Neutrophil (primary cell): ENCODE measurements around the gene TBC1D24.

Experiments
- H3K27ac ChIP-seq: fragments of 200-600 bp; sonication (generic); 2 replicates; pipeline ENCODE4 v1.5.1; 2016; ENCODE audit warnings: mild to moderate bottlenecking, moderate library complexity
- H3K27me3 ChIP-seq: fragments of 200-600 bp; sonication (generic); 2 replicates; pipeline ENCODE4 v1.6.0; 2016; ENCODE audit warnings: mild to moderate bottlenecking
- H3K36me3 ChIP-seq: fragments of 200-600 bp; sonication (generic); 2 replicates; pipeline ENCODE4 v1.5.1; 2017
- H3K4me1 ChIP-seq, 2 experiments: fragments of 200-600 bp in 1 of 2; sonication (generic) in 1 of 2; 1 replicate in 1 of 2; 2 replicates in 1 of 2; pipeline versions ENCODE4 v1.5.1 to v1.6.1; 2013 to 2016; ENCODE audit warnings: low read depth in 1 of 2, low read length in 1 of 2, mild to moderate bottlenecking in 1 of 2, moderate library complexity in 1 of 2; ENCODE audit not compliant: control insufficient read depth in 1 of 2, insufficient read depth in 1 of 2
- H3K4me3 ChIP-seq, 2 experiments: fragments of 200-600 bp in 1 of 2; sonication (generic) in 1 of 2; 1 replicate in 1 of 2; 2 replicates in 1 of 2; pipeline ENCODE4 v1.5.1; 2013 to 2016; ENCODE audit warnings: low read depth in 1 of 2, low read length in 1 of 2, mild to moderate bottlenecking in 1 of 2, moderate library complexity in 1 of 2
- H3K9me3 ChIP-seq: fragments of 200-600 bp; sonication (generic); 2 replicates; pipeline ENCODE4 v1.5.1; 2016
- TF ChIP-seq, protein P1 (sequence below): fragments of 200-600 bp; sonication (generic); IDR thresholded peaks from 2 replicates; pipeline ENCODE4 v1.5.1; 2016; ENCODE audit warnings: antibody characterized with exemption

Gene TBC1D24

DNA sequence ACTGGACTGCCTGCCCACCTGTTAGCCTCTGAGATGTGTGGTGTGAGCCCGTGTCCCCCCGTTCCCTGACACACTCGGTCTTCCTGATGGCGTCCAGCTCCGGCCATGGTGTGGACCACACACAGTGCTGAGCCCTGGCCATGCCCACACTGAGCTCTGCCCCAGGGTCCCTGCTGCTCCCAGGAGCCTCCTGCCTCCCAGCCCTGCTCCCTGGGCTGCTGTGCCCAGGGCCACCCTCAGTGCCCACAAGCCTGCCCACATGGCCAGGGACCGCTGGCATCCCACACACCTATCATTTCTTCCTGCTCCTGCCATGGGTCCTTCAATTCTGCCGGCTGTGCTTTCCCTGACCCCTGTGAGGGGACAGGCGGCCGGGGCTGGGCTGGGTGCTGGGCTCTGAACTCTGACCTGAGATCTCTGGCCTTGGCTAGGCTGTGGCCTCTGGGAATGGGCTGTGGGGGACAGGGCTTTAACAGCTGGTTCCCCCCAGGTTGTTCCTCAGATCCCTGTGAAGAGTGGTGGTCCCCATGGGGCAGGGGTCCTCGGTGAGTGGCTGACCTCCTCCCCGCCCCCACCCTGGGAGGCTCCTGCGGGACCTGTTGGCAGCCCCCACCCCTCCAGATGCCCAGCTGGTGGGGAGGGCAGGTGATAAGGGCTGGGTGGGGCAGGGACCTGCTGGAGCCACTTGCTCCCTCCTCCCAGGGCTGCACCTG is 52.3 kb downstream of the TBC1D24 start:
- Histone ChIP-seq H3K4me3 (no peak overlapping the region), H3K4me1 (peaks cover 56 to 64% of the 10 kb centered on the region in 2 experiments), H3K9me3 (no peaks in the 10 kb centered on the region), H3K27ac (peak overlapping the region; percentile 91), H3K27me3 (no peaks in the 10 kb centered on the region), H3K36me3 (peaks cover 55% of the 10 kb centered on the region)
- TF ChIP-seq, protein P1, sequence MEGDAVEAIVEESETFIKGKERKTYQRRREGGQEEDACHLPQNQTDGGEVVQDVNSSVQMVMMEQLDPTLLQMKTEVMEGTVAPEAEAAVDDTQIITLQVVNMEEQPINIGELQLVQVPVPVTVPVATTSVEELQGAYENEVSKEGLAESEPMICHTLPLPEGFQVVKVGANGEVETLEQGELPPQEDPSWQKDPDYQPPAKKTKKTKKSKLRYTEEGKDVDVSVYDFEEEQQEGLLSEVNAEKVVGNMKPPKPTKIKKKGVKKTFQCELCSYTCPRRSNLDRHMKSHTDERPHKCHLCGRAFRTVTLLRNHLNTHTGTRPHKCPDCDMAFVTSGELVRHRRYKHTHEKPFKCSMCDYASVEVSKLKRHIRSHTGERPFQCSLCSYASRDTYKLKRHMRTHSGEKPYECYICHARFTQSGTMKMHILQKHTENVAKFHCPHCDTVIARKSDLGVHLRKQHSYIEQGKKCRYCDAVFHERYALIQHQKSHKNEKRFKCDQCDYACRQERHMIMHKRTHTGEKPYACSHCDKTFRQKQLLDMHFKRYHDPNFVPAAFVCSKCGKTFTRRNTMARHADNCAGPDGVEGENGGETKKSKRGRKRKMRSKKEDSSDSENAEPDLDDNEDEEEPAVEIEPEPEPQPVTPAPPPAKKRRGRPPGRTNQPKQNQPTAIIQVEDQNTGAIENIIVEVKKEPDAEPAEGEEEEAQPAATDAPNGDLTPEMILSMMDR = no peak

DNA sequence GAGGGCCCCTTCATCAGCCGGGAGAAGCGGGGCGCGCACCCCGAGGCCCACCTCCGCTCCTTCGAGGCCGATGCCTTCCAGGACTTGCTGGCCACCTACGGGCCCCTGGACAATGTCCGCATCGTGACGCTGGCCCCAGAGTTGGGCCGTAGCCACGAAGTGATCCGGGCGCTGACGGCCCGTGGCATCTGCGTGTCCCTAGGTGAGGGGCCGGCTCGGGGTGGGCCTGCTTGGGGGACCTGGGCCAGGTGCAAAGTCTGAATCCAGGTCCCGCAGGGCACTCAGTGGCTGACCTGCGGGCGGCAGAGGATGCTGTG is 52.8 kb downstream of the TBC1D24 start:
- Histone ChIP-seq H3K9me3 (no peaks in the 10 kb centered on the region), H3K27me3 (no peaks in the 10 kb centered on the region), H3K4me1 (peaks cover 58 to 66% of the 10 kb centered on the region in 2 experiments), H3K4me3 (no peak overlapping the region), H3K36me3 (peaks cover 53% of the 10 kb centered on the region), H3K27ac (peak overlapping the region; percentile 91)
- TF ChIP-seq, protein P1 = no peak

DNA sequence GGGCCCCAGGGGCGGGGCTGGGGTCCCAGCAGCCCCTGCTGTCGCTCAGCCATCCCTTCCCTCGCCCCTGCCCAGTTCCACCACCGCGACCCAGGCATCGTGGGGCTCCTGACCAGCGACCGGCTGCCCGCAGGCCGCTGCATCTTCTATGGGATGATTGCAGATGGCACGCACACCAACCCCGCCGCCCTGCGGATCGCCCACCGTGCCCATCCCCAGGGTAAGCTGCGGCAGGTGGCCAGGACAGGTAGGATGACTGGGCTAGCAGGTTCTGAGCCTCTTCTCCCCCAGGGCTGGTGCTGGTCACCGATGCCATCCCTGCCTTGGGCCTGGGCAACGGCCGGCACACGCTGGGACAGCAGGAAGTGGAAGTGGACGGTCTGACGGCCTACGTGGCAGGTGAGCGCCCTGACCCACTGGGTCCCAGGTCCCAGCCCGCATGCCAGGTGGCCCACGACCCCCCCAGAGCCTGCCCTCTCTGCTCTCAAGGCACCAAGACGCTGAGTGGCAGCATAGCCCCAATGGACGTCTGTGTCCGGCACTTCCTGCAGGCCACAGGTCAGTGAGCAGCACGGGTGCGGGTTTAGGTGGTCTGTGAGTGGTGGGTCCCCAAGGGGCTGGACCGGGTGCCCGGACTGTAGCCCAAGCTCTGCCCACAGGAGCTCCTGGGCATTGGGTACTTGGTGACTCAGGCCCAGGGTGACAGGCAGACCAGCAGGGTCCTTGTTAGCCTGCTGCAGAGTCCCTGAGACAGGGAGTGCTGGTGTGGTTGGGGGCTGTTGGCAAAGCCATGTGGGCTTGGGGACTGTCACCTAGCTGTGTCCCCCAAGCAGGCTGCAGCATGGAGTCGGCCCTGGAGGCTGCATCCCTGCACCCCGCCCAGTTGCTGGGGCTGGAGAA is 53.5 kb downstream of the TBC1D24 start:
- Histone ChIP-seq H3K36me3 (peaks cover 48% of the 10 kb centered on the region), H3K27ac (peak overlapping the region; percentile 21), H3K27me3 (no peaks in the 10 kb centered on the region), H3K9me3 (no peaks in the 10 kb centered on the region), H3K4me1 (peaks cover 61 to 68% of the 10 kb centered on the region in 2 experiments), H3K4me3 (no peak overlapping the region)
- TF ChIP-seq, protein P1 = no peak

DNA sequence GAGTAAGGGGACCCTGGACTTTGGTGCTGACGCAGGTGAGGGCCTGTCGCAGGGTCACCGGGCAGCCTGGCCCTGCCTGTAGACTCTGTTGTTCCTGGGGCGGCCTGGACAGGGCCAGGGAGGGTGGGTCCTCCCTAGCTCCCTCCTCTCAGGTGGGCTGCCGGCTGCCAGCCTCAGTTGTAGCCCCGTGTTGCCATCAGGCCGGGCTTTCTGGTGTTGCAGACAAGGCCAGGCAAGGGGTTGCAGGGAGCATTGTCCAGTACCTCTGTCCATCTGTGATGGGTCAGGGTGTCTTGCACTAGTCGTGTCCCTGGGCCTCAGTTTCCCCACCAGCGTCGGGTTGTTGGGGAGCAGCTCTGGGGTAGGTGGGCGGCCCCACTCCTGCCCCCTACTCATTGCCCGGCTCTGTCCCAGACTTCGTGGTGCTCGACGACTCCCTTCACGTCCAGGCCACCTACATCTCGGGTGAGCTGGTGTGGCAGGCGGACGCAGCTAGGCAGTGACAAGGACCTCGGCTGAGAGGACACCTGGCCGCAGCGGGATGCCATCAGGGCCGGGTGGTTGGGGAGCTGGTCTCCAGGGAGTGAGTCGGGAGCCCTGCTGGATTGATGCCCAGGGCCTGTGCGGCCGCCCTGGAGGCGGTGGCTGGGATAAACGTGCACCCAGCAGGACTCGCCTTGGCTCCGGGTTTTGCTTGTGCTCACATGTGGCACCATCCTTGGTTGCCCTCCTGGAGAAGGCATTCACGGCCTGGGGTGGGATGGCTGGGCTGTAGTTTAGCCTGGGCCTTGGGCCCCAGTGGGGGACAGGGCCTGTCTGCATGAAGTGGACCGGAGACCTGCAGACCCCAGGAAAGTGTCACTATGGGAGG is 54.4 kb downstream of the TBC1D24 start:
- TF ChIP-seq, protein P1 = no peak
- Histone ChIP-seq H3K27ac (peak overlapping the region; percentile 97), H3K9me3 (no peaks in the 10 kb centered on the region), H3K4me3 (no peak overlapping the region), H3K4me1 (peaks cover 56 to 65% of the 10 kb centered on the region in 2 experiments), H3K27me3 (no peaks in the 10 kb centered on the region), H3K36me3 (peaks cover 39% of the 10 kb centered on the region)

DNA sequence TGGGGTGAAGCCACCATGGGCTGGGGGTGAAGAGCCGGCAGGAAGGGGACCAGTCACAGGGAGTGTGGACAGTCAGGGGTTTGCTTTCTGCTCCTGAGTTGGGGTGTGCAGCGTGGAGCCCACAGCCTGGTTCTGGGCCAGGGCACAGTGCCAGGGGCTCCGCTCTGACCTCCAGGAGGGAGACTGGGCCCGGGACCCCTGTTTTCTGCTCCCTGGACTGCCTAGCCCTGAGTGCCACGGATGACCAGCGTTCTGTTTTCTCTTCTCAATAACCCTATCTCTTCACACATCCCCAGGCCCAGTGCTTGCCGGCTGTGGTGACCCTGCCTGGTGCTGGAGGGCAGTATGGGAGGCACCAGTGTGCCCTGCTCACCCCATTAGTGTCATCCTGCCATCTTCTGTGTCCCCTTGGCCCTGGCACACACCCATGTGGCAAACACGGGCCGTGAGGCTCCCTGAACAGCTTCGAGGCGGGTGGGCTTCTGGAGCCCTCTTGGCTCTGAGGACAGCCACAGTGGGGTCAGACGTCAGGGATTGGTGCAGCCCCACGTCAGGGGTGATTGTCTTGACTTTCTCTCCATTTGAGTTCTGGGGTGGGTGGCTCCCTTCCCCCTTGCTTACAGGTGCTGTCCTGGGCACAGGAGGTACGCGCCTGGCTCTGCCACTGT is 55.2 kb downstream of the TBC1D24 start:
- H3K4me1 ChIP-seq = peaks cover 49 to 57% of the 10 kb centered on the region in 2 experiments
- peak overlapping the region; percentile 97 for H3K27ac ChIP-seq
- H3K9me3 ChIP-seq = no peaks in the 10 kb centered on the region
- H3K4me3 ChIP-seq = no peak overlapping the region
- TF ChIP-seq, protein P1 = no peak
- no peaks in the 10 kb centered on the region for H3K27me3 ChIP-seq
- peaks cover 38% of the 10 kb centered on the region for H3K36me3 ChIP-seq
